Activated naive CD8-positive, alpha-beta T cell treated with anti-CD3 and anti-CD28 coated beads, Interleukin-2, amount 10 ng/mL, durations not matched to agents 7 days and 5 days (primary cell): ENCODE measurements around the gene CUEDC2. TPM values are rescaled to one million over a fixed set of nuclear protein-coding genes. Genes with fewer than 3 reads are reported as not detected.

Source experiments
- ATAC-seq: fragments of 150-1000 bp; cut with Tn5 transposase; one replicate; pipeline ENCODE4 v1.10.0; 2021; ENCODE audit warnings: low read depth, moderate library complexity
- POLR2A ChIA-PET: fragments of 350-600 bp; sonication (Branson Sonifier 250); formaldehyde crosslinking; loops from one replicate; lab custom pipeline; 2021; ENCODE audit warnings: antibody characterized with exemption; lab: Charles Lee
- DNase-seq: peaks from one replicate; pipeline ENCODE4 v3.0.0; 2021
- H3K27ac Mint-ChIP-seq: one replicate; pipeline ENCODE4 v1.8.0; 2022; ENCODE audit warnings: mild to moderate bottlenecking, mixed read lengths
- H3K27me3 Mint-ChIP-seq: one replicate; pipeline ENCODE4 v1.8.0; 2022; ENCODE audit warnings: mild to moderate bottlenecking, moderate library complexity, mixed read lengths
- H3K36me3 Mint-ChIP-seq: one replicate; pipeline ENCODE4 v1.8.0; 2021; ENCODE audit warnings: mild to moderate bottlenecking, mixed read lengths
- H3K4me1 Mint-ChIP-seq: one replicate; pipeline ENCODE4 v1.8.0; 2021; ENCODE audit warnings: mixed read lengths
- H3K4me3 Mint-ChIP-seq: one replicate; pipeline ENCODE4 v1.8.0; 2022; ENCODE audit warnings: mild to moderate bottlenecking, moderate library complexity, mixed read lengths
- H3K9me3 Mint-ChIP-seq: one replicate; pipeline ENCODE4 v1.8.0; 2021; ENCODE audit warnings: mixed read lengths
- total RNA-seq, 2 experiments: library from RNA; stranded (reverse); gene quantifications; one replicate each; pipeline ENCODE4 v1.2.3, GENCODE V29; 2021

Gene CUEDC2
- 10 to 100 TPM; 68.6 to 70.3 TPM for total RNA-seq

DNA sequence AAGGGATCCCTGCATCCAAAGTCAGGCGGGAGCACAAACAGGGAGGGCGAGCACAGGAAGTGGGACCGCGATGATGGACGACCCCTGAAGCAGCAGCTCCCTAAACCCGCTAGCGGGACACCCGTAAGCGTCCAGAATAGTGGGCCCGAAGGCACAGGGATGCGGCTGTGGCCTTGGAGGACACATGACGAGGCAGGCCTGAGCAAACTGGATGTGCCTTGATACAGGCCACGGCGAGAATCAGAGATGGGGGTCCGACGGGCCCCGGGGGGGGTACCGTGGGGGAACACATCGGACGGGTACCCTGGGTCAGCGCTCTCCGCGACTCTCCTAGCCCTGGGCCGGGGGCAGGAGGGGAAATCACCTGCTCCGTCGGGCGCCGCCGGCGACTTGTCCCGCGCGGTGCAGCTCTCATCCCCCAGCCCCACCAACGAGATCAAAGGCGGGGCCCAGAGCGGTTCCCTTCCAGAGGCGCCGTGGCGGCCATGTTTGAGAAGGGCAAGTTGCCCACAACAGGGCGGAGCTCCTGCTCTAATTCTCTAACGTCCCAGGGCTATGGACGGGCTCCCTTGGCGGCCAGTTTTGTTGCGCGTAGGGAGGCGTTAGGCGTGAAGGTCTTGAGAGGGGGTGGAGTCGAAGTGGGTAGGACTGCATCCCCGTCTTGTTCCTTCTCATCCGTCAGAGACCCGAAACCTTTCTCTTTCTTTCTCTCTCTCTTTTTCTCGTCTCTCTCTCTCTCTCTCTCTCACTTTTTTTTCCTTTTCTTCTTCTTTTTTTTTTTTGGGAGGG, at the start of gene CUEDC2:
Gene CUEDC2 (minus strand): TSS at position 413 of the 789 bp plus-strand sequence. CDS start 7,386 bp downstream, outside the sequence.
- ATAC-seq: peak; percentile 92
- POLR2A ChIA-PET: interaction anchor here (0.6 to 8.3 kb wide), 21 partner anchors 8 to 935 kb away, joined by 3 to 163 read pairs (median 4); partner anchors contain the start of genes C10orf95, FBXL15, NFKB2 and NOLC1
- DNase-seq: peak; percentile 98
- Mint-ChIP-seq H3K4me3 (peak within 1 kb of the TSS; percentile 87), H3K36me3 (peaks cover 7% of the 10 kb centered on the region), H3K27me3 (no peaks in the 10 kb centered on the region), H3K4me1 (peaks cover 36% of the 10 kb centered on the region), H3K9me3 (no peaks in the 10 kb centered on the region), H3K27ac (peak within 1 kb of the TSS; percentile 94)

GRCh38 chr10:102480396-102480795, 48.0 kb upstream of the CUEDC2 start:
- no peak for DNase-seq
- Mint-ChIP-seq H3K4me1 (peaks cover 11% of the 10 kb centered on the region), H3K4me3 (no peak overlapping the region), H3K27ac (no peak overlapping the region), H3K36me3 (no peaks in the 10 kb centered on the region), H3K27me3 (no peaks in the 10 kb centered on the region), H3K9me3 (no peaks in the 10 kb centered on the region)
- ATAC-seq: no peak
- POLR2A ChIA-PET: interaction anchor here (0.9 to 2.1 kb wide), 2 partner anchors 44 to 81 kb away, joined by 4 to 5 read pairs; no protein-coding TSS in a partner anchor

DNA sequence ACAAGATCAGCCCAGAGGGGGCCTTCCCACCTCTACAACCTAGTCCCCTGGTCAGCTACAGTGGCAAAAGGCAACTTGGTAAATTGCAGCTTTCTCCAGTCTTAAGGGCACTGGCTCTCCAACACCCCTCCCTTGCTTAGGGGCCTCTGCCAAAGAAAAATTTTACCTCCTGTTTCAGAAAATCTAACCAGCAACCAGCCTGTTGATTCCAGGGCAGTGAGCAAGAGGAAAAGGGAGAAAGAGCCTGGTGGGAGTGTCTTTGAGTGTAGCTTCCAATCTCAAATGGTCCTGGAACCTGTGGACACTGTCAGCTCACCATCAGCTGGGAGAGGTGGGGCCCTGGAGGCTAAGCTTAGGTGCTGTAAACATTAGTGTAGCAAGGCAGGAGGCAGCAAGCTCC, 47.3 kb upstream of the CUEDC2 start:
- Mint-ChIP-seq H3K27ac (peak overlapping the region; percentile 25), H3K27me3 (no peaks in the 10 kb centered on the region)

DNA sequence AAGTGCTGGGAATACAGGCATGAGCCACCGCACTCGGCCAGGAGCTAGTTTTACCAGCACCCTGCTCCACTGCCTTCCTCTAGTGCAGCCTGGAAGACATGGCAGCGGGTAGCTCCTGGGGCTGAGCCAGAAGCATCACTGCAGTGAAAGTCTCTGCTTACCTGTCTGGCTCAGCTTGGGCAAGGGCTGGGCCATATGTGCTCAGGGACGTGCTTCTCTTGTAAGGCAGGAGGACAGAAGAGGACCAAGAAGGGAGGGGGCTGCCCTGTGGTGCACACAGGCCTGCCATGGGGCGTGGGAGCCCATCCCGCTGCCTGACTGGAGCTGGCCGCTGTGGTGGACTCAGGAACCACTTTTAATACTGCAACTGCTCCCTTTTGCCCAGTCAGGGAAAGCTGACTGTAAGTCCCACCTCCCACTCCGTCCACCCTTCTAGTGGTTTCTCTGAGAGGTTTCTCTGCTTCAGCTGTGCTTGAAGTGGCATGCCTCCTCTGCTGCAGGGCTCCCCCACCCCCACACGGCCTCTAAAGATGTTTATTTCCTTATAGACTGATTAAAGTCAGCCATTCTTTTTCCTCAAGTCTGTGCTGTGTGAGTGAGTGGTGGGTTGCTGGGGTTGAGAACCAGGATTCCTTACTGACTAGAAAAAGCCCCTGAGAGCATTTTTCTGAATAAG, 44.2 kb upstream of the CUEDC2 start:
- ATAC-seq: no peak
- H3K4me3 Mint-ChIP-seq: no peak overlapping the region
- H3K9me3 Mint-ChIP-seq: no peaks in the 10 kb centered on the region
- POLR2A ChIA-PET: interaction anchor here (1.0 to 1.2 kb wide), 2 partner anchors 15 to 74 kb away, joined by 3 to 4 read pairs; no protein-coding TSS in a partner anchor
- no peaks in the 10 kb centered on the region for H3K27me3 Mint-ChIP-seq
- peaks cover 24% of the 10 kb centered on the region for H3K4me1 Mint-ChIP-seq
- peak overlapping the region; percentile 82 for H3K27ac Mint-ChIP-seq
- DNase-seq: no peak
- peaks cover 5% of the 10 kb centered on the region for H3K36me3 Mint-ChIP-seq

More for the DNA sequence above, 47.3 kb upstream of the CUEDC2 start:
- Mint-ChIP-seq H3K4me3 (no peak overlapping the region), H3K36me3 (no peaks in the 10 kb centered on the region), H3K9me3 (no peaks in the 10 kb centered on the region), H3K4me1 (peaks cover 11% of the 10 kb centered on the region)
- DNase-seq (no peak), ATAC-seq (no peak)
- POLR2A ChIA-PET: interaction anchor here (0.9 to 2.3 kb wide), 6 partner anchors 30 to 253 kb away, joined by 3 to 9 read pairs (median 4); no protein-coding TSS in a partner anchor

DNA sequence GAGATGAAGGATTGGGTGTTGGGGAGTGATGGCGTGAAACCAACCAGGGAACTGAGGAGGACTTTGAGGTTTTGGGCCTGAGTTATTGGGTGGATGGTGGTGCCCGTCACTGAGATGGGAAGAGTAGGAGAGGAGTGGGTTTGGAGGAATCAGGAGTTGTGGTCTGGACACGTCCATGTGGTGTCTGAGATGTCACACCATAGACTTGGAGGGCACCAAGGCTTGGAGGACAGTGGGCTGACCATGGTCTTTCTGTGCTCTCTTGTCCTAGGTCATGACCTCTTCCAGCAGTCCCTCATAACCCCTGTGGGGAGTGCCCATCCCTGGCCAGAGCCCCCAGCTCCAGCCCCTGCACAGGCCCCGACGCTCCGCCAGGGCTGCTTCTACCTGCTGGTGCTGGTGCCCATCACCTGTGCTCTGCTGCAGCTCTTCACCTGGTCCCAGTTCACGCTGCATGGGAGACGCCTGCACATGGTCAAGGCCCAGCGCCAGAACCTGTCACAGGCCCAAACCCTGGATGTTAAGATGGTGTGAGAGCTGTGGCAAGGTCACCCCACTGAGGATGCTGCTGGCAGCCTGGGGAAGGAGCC, 43.2 kb upstream of the CUEDC2 start:
- Mint-ChIP-seq H3K27me3 (no peaks in the 10 kb centered on the region), H3K36me3 (peaks cover 5% of the 10 kb centered on the region), H3K9me3 (no peaks in the 10 kb centered on the region), H3K27ac (no peak overlapping the region), H3K4me3 (no peak overlapping the region), H3K4me1 (peaks cover 24% of the 10 kb centered on the region)
- DNase-seq (no peak), ATAC-seq (no peak)
- POLR2A ChIA-PET: interaction anchor here (1.2 kb wide), 1 partner anchor 14 kb away, joined by 4 read pairs; no protein-coding TSS in a partner anchor

DNA sequence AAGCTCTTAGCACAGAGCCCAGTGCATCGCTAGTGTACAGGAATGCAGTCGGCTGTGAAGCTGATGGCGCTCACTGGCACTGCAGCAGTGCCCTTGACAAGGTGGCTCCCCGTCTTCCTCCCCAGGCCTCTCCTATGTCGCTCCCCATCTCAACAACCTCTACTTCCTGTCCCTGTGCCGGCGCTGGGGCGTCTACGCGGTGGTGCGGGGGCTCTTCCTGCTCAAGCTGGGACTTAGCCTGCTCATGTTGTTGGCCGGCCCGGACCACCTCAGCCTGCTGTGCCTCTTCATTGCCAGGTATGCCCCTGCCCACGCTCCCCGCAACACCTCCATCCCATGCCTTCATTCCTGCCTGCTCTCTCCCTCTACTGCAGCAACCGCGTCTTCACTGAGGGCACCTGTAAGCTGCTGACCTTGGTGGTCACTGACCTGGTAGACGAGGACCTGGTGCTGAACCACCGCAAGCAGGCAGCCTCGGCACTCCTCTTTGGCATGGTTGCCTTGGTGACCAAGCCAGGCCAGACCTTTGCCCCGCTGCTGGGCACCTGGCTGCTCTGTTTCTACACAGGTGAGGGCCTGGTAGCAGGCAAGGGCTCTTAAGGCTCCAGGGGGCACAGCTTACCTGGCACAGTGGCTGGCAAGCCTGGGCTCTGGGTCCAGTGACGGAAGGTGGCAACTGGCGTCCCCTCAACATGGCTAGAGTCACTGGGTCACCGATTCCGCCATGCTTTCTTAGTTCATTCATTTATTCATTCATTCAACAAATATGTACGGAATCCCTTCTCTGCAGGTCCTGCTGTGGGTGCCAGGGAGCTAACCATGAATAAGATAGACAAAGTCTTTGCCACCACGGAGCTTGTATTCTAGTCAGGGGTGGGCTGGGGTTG, 41.3 kb upstream of the CUEDC2 start:
- H3K4me3 Mint-ChIP-seq: peak overlapping the region; percentile 54
- no peaks in the 10 kb centered on the region for H3K9me3 Mint-ChIP-seq
- H3K4me1 Mint-ChIP-seq: peaks cover 23% of the 10 kb centered on the region
- H3K27ac Mint-ChIP-seq: peak overlapping the region; percentile 88
- DNase-seq (peak; percentile 56), ATAC-seq (peak; percentile 87)
- peaks cover 8% of the 10 kb centered on the region for H3K36me3 Mint-ChIP-seq
- POLR2A ChIA-PET: interaction anchor here (0.6 to 2.6 kb wide), 4 partner anchors 23 to 93 kb away, joined by 5 to 14 read pairs (median 8); partner anchors contain the start of genes C10orf95 and CUEDC2
- H3K27me3 Mint-ChIP-seq: no peaks in the 10 kb centered on the region

DNA sequence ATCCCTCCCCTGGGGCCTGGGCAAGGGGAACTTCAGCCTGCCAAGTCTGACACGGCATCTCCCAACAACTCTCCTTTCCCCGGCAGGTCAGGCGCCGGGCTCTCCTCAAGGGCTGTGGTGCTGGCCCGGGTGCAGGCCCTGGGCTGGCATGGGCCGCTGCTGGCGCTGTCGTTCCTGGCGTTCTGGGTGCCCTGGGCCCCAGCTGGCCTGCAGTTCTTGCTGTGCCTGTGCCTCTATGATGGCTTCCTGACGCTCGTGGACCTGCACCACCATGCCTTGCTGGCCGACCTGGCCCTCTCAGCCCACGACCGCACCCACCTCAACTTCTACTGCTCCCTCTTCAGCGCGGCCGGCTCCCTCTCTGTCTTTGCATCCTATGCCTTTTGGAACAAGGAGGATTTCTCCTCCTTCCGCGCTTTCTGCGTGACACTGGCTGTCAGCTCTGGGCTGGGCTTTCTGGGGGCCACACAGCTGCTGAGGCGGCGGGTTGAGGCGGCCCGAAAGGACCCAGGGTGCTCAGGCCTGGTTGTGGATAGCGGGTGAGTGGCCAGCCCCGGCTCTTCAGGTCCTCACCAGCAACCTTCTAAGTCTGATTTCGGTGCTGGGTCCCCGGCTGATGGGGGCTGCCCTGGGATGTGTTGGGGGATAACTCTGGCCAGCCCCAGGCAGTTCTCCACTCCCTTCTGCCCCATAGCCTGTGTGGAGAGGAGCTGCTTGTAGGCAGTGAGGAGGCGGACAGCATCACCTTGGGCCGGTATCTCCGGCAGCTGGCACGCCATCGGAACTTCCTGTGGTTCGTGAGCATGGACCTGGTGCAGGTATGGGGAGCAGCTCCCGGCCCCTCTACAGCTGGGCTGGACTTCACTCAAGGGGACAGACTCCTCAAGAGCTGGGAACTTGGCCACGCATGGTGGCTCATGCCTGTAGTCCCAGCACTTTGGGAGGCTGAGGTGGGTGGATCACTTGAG, 38.5 kb upstream of the CUEDC2 start:
- Mint-ChIP-seq H3K27me3 (no peaks in the 10 kb centered on the region), H3K27ac (no peak overlapping the region), H3K4me3 (no peak overlapping the region), H3K36me3 (peaks cover 8% of the 10 kb centered on the region), H3K4me1 (peaks cover 20% of the 10 kb centered on the region), H3K9me3 (no peaks in the 10 kb centered on the region)
- DNase-seq (no peak), ATAC-seq (no peak)
- POLR2A ChIA-PET: interaction anchor here (1.0 to 1.6 kb wide), 4 partner anchors 8 to 76 kb away, joined by 3 to 4 read pairs (median 3); partner anchors contain the start of gene C10orf95

- DNase-seq (no peak), ATAC-seq (no peak)
- POLR2A ChIA-PET: no interaction called here
- Mint-ChIP-seq H3K27ac (no peak overlapping the region), H3K27me3 (no peaks in the 10 kb centered on the region), H3K4me1 (peaks cover 17% of the 10 kb centered on the region), H3K9me3 (no peaks in the 10 kb centered on the region), H3K4me3 (no peak overlapping the region), H3K36me3 (peaks cover 5% of the 10 kb centered on the region)
Observed at GRCh38 chr10:102468683-102469082, 36.3 kb upstream of the CUEDC2 start.

- no peak overlapping the region for H3K27ac Mint-ChIP-seq
- peaks cover 5% of the 10 kb centered on the region for H3K36me3 Mint-ChIP-seq
- H3K4me3 Mint-ChIP-seq: no peak overlapping the region
- DNase-seq (no peak), ATAC-seq (no peak)
- H3K4me1 Mint-ChIP-seq: peaks cover 10% of the 10 kb centered on the region
- H3K27me3 Mint-ChIP-seq: no peaks in the 10 kb centered on the region
- H3K9me3 Mint-ChIP-seq: no peaks in the 10 kb centered on the region
- POLR2A ChIA-PET: no interaction called here
Observed at GRCh38 chr10:102467971-102468438, 35.6 kb upstream of the CUEDC2 start.

GRCh38 chr10:102467318-102467717, 34.9 kb upstream of the CUEDC2 start:
- H3K36me3 Mint-ChIP-seq: peaks cover 2% of the 10 kb centered on the region
- H3K4me1 Mint-ChIP-seq: peaks cover 13% of the 10 kb centered on the region
- no peaks in the 10 kb centered on the region for H3K9me3 Mint-ChIP-seq
- no peak for DNase-seq
- no peaks in the 10 kb centered on the region for H3K27me3 Mint-ChIP-seq
- POLR2A ChIA-PET: no interaction called here
- no peak for ATAC-seq
- no peak overlapping the region for H3K27ac Mint-ChIP-seq
- no peak overlapping the region for H3K4me3 Mint-ChIP-seq

DNA sequence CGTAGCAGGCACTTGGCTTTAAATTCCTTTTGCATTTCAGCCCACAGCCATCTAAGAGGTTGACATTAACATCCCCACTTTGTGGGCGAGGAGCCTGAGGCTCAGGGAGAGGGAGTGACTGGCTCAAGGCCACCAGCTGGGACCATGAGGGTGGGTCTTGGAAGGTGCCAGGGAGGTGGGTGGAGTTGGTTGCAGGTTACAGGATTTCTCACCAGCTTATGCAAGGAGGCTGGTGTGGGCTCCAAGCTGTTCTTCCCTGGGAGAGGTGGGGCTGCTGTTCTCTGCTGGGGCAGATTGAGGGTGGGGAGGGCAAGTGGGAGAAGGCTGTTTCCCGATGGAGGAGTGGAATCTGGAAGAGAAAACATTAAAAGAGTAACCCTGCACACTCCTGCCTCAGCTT, 33.1 kb upstream of the CUEDC2 start:
- Mint-ChIP-seq H3K4me3 (no peak overlapping the region), H3K9me3 (no peaks in the 10 kb centered on the region), H3K36me3 (peaks cover 2% of the 10 kb centered on the region), H3K27me3 (no peaks in the 10 kb centered on the region), H3K27ac (no peak overlapping the region), H3K4me1 (peaks cover 29% of the 10 kb centered on the region)
- no peak for DNase-seq
- POLR2A ChIA-PET: interaction anchor here (0.7 kb wide), 1 partner anchor 15 kb away, joined by 3 read pairs; no protein-coding TSS in a partner anchor
- ATAC-seq: no peak
